ENCODE data around the gene TUSC2. TPM values are rescaled to one million over a fixed set of nuclear protein-coding genes. Genes with fewer than 3 reads are reported as not detected.

Gene TUSC2
- total and polyA plus RNA-seq, 2 of the 13 experiments (the other 11 are each of a cell fraction or from before 2014, with no cell fraction given) = 36.7 to 39.1 TPM

DNA sequence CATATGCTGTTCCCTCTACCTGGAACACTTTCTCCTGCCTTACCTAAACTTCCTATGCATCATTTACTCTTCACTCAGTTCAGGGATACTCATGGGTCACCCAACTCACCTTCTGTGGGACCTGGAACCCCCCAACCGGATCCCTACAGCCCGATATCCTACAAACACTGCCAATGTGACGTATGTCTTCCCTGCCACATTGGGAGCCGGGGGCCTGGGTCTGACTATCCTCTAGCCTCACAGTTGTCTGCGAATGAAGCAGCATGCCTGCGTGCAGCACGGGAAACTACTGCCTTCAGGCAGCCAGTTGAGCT is 22.1 kb upstream of the TUSC2 start (continued):
- no peak for TF ChIP-seq HES4 (CRISPR knock-in tag; IDR thresholded peaks at IDR 0.05; ENCODE audit: borderline replicate concordance)
- no peak for TF ChIP-seq ZNF543 (CRISPR knock-in tag; IDR thresholded peaks at IDR 0.05)
- no peak for TF ChIP-seq IKZF4 (CRISPR knock-in tag; IDR thresholded peaks at IDR 0.05; ENCODE audit: borderline replicate concordance, low read depth, not compliant biosample characterization)
- TF ChIP-seq ZNF597 (CRISPR knock-in tag; IDR thresholded peaks at IDR 0.05) = no peak
- TF ChIP-seq ZNF407 (CRISPR knock-in tag; IDR thresholded peaks at IDR 0.05; ENCODE audit: not compliant biosample characterization) = no peak
- TF ChIP-seq ZNF644 (CRISPR knock-in tag; IDR thresholded peaks at IDR 0.05; ENCODE audit: low read depth) = no peak
- no peak for TF ChIP-seq SAFB2 (CRISPR knock-in tag; IDR thresholded peaks at IDR 0.05; ENCODE audit: borderline replicate concordance, low read depth)
- no peak for TF ChIP-seq GATAD2A (CRISPR knock-in tag; IDR thresholded peaks at IDR 0.05)
- TF ChIP-seq CBX5 (CRISPR knock-in tag; IDR thresholded peaks at IDR 0.05; ENCODE audit: borderline replicate concordance) = no peak
- TF ChIP-seq ZSCAN29 (CRISPR knock-in tag; conservative IDR thresholded peaks at IDR 0.05) = no peak
- no peak for TF ChIP-seq ZBTB37 (CRISPR knock-in tag; IDR thresholded peaks at IDR 0.05)
- no peak for TF ChIP-seq NFKB2 (CRISPR knock-in tag; IDR thresholded peaks at IDR 0.05; ENCODE audit: borderline replicate concordance)
- TF ChIP-seq ZNF34 (CRISPR knock-in tag; IDR thresholded peaks at IDR 0.05; ENCODE audit: borderline replicate concordance) = no peak
- peak; percentile 85 for TF ChIP-seq SETDB1 (CRISPR knock-in tag; IDR thresholded peaks at IDR 0.05; ENCODE audit: borderline replicate concordance)
- TF ChIP-seq ZNF234 (CRISPR knock-in tag; conservative IDR thresholded peaks at IDR 0.05) = 0 out of 2 replicates have a peak, but pooled peaks have one; percentile 54
- TF ChIP-seq PREB (CRISPR knock-in tag; IDR thresholded peaks at IDR 0.05) = no peak
- no peak for TF ChIP-seq FUBP1 (CRISPR knock-in tag; IDR thresholded peaks at IDR 0.05; ENCODE audit: borderline replicate concordance)

Measured in HepG2 (cell line).